A549 treated with CORT108297 at 1 μM for 4 hours (cell line): ENCODE measurements around the gene ANXA7. TPM values are rescaled to one million over a fixed set of nuclear protein-coding genes. Genes with fewer than 3 reads are reported as not detected.

Experiments used
- total RNA-seq: library from RNA; stranded (reverse); fragments of 200-300 nt; extraction: Qiagen RNA extraction; gene quantifications from 5 replicates; pipeline ENCODE4 v1.2.3, GENCODE V29; 2022

ANXA7 gene
- 108 to 121 TPM (median 113 TPM) in 5 replicates for total RNA-seq

GRCh38 chr10:73413528-73414229, at the start of gene ANXA7:
Gene ANXA7 (minus strand): TSS chr10:73414058. CDS start chr10:73400856, 13,202 bp downstream.

GRCh38 chr10:73433538-73433867, 19.6 kb upstream of the ANXA7 start, which contains the start of gene MSS51:
Gene MSS51 (minus strand): TSS chr10:73433561. CDS start chr10:73428284, 5,277 bp downstream.

GRCh38 chr10:73358331-73359279, 55.3 kb downstream of the ANXA7 start, which contains the start of gene CFAP70:
Gene CFAP70 (minus strand): TSS chr10:73358864. CDS start chr10:73354796, 4,068 bp downstream.

Other genes starting within 250 kb of the ANXA7 start
- gene ECD, start 246.1 kb downstream of the ANXA7 start, total RNA-seq = 24.0 to 30.5 TPM (median 25.2 TPM) in 5 replicates
- gene FAM149B1, start 245.9 kb downstream of the ANXA7 start, total RNA-seq = 6.6 to 7.9 TPM (median 7.1 TPM) in 5 replicates
- gene DNAJC9, start 166.8 kb downstream of the ANXA7 start, total RNA-seq = 49.2 to 53.1 TPM (median 50.1 TPM) in 5 replicates
- 125 to 186 TPM (median 176 TPM) in 5 replicates for gene MRPS16, start 161.4 kb downstream of the ANXA7 start, total RNA-seq
- 0.10 to 0.25 TPM (median 0.21 TPM) in 5 replicates for gene CFAP70, start 55.2 kb downstream of the ANXA7 start, total RNA-seq
- gene MSS51, start 19.5 kb upstream of the ANXA7 start, total RNA-seq = 0.33 to 0.71 TPM (median 0.40 TPM) in 5 replicates
- 16.0 to 20.4 TPM (median 17.8 TPM) in 5 replicates for gene PPP3CB, start 82.0 kb upstream of the ANXA7 start, total RNA-seq
- 9.5 to 12.0 TPM (median 11.5 TPM) in 5 replicates for gene USP54, start 177.3 kb upstream of the ANXA7 start, total RNA-seq
- not detected in 5 replicates for gene MYOZ1, start 227.4 kb upstream of the ANXA7 start, total RNA-seq
- 0.01 to 0.03 TPM (median 0.03 TPM) in 3 of 5 replicates, not detected in the others for gene SYNPO2L, start 242.0 kb upstream of the ANXA7 start, total RNA-seq